ENCODE data around the gene TANGO6.
"Not testable (repeated sequence)": the region's sequence is repeated elsewhere in the genome, so short reads cannot be mapped to it uniquely, and the experiment has no call there.

TANGO6 gene

GRCh38 chr16:69107316-69107962, 264.1 kb downstream of the TANGO6 start:
- DNase-seq = no peak

DNA sequence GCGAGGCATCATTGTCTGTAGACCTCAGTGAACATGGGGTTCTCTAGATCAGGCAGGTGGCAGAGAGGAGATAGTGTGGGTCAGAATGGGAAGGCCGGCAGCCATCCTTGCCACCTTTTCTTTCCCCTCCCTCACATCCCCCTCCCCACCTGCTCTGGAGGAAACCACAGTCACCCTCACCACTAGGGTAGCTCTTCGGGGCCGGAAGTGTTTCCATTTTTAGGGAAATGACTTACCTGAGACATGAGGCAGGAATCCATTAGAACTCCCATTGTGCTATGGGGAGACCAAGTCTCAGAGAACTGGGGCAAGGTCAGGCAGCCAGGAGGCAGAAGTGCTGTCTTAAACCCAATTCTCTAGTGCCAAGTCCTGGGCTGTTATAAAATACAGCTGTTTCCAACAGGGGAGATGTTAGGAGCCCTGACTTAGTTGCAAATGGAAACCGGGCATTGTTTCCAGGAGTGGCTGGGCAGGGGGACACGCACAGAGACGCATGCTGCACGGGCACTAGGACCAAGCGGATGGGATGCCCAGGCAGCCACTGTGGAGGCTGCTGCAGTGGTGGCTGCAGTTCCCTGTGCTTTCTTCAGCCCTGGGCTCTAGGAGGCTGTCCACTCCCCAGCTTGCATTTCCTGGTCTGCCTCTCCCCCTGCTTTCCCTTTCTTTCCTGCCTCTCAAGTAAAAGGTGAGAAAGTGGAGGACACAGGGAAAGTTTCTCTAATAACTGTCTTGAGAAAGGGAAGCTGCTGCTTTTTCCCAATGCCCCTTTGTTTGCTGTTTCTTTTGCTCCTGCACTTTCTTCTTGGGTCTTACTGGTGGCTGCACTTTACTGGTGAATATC, 265.0 kb downstream of the TANGO6 start:
- DNase-seq = no peak

DNA sequence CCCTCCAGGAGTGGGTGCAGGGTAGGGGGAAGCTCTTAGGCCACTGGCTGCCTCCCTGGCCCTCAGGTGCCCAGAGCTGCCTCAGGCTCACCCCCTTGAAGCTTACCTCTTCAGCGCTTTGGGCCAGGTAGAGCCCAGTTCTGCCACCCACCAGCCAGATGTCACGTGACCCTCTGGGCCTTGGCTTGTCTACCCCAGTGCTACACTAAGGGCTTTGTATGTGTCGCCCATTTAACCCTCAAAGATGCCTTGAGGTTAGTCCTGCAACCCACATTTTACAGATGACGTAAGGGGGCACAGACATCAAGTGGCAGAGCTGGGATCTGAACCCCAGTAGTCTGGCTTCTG, 265.5 kb downstream of the TANGO6 start:
- DNase-seq = no peak

- no peak for DNase-seq
Observed at GRCh38 chr16:69109486-69110270, 266.3 kb downstream of the TANGO6 start.

- no peak for DNase-seq
Observed at GRCh38 chr16:69110406-69110805, 267.1 kb downstream of the TANGO6 start.

DNA sequence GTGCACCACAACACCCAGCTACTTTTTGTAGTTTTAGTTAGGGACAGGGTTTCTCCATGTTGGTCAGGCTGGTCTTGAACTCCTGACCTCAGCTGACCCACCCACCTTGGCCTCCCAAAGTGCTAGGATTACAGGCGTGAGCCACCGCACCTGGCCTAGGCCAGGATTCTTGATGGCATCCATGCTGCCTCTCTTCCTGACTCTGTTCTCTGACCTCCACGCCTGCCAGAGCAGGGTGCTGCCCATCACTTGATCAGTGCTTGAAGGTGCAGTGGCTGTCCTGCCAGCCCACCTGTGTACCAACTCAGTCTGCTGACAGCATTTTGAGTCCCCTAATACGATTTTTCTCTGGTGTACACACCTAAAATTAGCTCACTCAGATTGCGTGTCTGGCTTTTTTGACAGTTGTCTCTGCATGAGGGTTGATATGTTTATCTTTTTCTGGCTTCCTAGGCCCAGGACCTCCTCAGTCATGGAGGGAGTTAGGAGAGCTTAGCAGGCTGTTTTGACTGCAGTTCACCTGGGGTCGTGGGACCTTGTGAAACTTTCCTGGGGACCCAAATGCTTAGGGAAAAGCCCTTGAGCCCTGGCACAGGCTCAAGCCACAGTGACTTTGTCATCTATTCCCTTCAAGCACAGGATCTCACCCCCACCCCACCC, 268.0 kb downstream of the TANGO6 start:
- DNase-seq = no peak

- DNase-seq = no peak
Observed at GRCh38 chr16:69111876-69112230, 268.5 kb downstream of the TANGO6 start.

- DNase-seq = no peak
Observed at GRCh38 chr16:69112285-69113129, 269.2 kb downstream of the TANGO6 start.

DNA sequence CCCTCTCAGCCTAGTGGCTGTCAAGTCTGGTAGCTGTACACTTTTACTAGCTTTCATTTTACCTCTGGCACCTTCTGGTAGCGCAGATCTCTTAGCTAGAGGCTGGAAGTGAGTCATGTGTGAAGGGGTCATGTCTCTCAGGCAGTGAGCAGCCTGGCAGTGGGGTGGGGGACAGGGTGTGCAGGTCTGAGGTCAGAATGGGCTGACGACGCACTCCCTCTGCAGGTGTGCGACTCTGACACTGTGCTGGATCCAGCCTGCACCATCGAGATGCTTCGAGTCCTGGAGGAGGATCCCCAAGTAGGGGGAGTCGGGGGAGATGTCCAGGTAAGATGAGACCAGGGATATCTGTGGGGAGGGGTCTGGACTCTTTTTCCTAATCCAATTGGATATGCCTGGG, 269.9 kb downstream of the TANGO6 start:
- no peak for DNase-seq

- no peak for DNase-seq
Observed at GRCh38 chr16:69114346-69114975, 271.1 kb downstream of the TANGO6 start.

DNA sequence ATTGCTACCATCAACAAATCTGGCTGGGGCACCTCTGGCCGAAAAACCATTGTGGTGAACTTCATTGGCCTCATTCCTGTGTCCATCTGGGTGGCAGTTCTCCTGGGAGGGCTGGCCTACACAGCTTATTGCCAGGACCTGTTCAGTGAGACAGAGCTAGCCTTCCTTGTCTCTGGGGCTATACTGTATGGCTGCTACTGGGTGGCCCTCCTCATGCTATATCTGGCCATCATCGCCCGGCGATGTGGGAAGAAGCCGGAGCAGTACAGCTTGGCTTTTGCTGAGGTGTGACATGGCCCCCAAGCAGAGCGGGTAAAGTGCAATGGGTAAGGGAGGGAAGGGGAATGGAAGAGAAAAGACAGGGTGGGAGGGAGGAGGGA, 271.6 kb downstream of the TANGO6 start:
- no peak for DNase-seq

DNA sequence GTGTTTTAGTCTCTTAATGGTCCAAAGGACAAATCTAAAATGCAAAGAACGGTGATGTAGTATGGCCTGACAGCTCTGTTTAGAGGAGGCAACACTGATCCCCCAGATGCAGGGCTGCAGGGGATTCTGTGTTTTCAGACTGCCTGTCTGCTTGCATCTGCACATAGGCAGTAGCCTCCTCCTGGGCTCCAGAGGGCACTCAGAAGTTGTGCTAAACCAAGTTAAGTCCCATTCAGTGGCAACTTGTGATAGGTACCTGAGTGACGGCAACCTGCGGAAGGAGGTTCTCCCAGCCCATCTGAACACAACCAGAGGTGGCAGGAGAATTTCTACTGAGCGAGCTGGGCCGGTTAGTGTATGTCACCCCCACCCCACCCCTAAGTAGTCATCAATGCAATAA, 272.0 kb downstream of the TANGO6 start:
- no peak for DNase-seq

- DNase-seq = no peak
Observed at GRCh38 chr16:69115837-69116236, 272.5 kb downstream of the TANGO6 start.

GRCh38 chr16:69116256-69116875, 273.0 kb downstream of the TANGO6 start:
- DNase-seq = no peak

- DNase-seq = no peak
Observed at GRCh38 chr16:69116906-69117305, 273.6 kb downstream of the TANGO6 start.

GRCh38 chr16:69118468-69118867, 275.1 kb downstream of the TANGO6 start:
- no peak for DNase-seq

GRCh38 chr16:69118994-69119393, 275.7 kb downstream of the TANGO6 start:
- DNase-seq = no peak

GRCh38 chr16:69119536-69119935, 276.2 kb downstream of the TANGO6 start:
- no peak for DNase-seq

GRCh38 chr16:69120096-69120664, 276.8 kb downstream of the TANGO6 start:
- DNase-seq = no peak

- DNase-seq = peak; percentile 79
Observed at GRCh38 chr16:69123910-69124309, 280.6 kb downstream of the TANGO6 start.

DNA sequence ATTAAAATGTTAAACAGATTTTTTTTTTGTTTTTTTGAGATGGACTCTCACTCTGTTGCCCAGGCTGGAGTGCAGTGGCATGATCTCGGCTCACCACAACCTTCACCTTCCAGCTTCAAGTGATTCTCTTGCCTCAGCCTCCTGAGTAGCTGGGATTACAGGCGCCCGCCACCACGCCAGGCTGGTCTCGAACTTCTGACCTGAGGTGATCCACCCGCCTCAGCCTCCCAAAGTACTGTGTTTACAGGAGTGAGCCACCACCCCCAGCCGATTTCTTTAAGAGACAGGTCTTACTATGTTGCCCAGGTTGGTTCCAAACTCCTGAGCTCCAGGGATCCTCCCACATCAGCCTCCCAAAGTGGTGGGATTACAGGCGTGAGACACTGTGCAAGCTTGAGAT, 281.1 kb downstream of the TANGO6 start:
- DNase-seq = not testable (repeated sequence)
